Caco-2 (cell line): ENCODE measurements around the gene SMIM29. TPM values are rescaled to one million over a fixed set of nuclear protein-coding genes. Genes with fewer than 3 reads are reported as not detected.
A peak's percentile ranks its signal among the peaks of the same experiment; 100 is the strongest.

Experiments
- BruUV-seq: library from RNA; stranded (reverse); fragments of 400-500 nt; replicated peaks from 2 replicates; lab custom pipeline; 2021; lab: Mats Ljungman, UMichigan
- CTCF ChIA-PET: fragments of 300-600 bp; sonication (Branson Sonifier 250); formaldehyde crosslinking; loops from one replicate; lab custom pipeline; 2022; ENCODE audit warnings: antibody characterized with exemption; lab: Charles Lee
- POLR2A ChIA-PET: fragments of 300-600 bp; sonication (Branson Sonifier 250); formaldehyde crosslinking; loops from one replicate; lab custom pipeline; 2022; ENCODE audit warnings: antibody characterized with exemption; lab: Charles Lee
- DNase-seq, 2 experiments: peaks; one replicate each; pipeline versions ENCODE4 v3.0.0 to v3.0.0-alpha.2; 2020 to 2022
- H3K27me3 ChIP-seq: replicated peaks from 2 replicates; pipeline ENCODE4 v1.6.0; 2011; ENCODE audit warnings: low read length; ENCODE audit not compliant: control insufficient read depth, insufficient read depth
- H3K36me3 ChIP-seq: 2 replicates; pipeline ENCODE4 v1.5.1; 2011; ENCODE audit warnings: low read length; ENCODE audit not compliant: control insufficient read depth, insufficient read depth
- H3K4me1 ChIP-seq: fragments of 250-450 bp; sonication (Bioruptor Pico); 2 replicates; pipeline ENCODE4 v1.5.1; 2020; ENCODE audit warnings: mild to moderate bottlenecking
- H3K4me3 ChIP-seq: 2 replicates; pipeline ENCODE4 v1.5.1; 2011; ENCODE audit warnings: low read depth, mild to moderate bottlenecking, control low read depth, low read length
- H3K9me3 ChIP-seq: fragments of 250-450 bp; sonication (Bioruptor Pico); 2 replicates; pipeline ENCODE4 v1.5.1; 2020; ENCODE audit warnings: mild to moderate bottlenecking, moderate library complexity
- H3K27ac Mint-ChIP-seq: one replicate; pipeline ENCODE4 v1.8.0; 2022; ENCODE audit warnings: mixed read lengths; ENCODE audit not compliant: unreplicated experiment
- H3K27me3 Mint-ChIP-seq: one replicate; pipeline ENCODE4 v1.8.0; 2022; ENCODE audit warnings: mixed read lengths; ENCODE audit not compliant: insufficient read depth, unreplicated experiment
- H3K36me3 Mint-ChIP-seq: one replicate; pipeline ENCODE4 v1.8.0; 2022; ENCODE audit warnings: mild to moderate bottlenecking, mixed read lengths; ENCODE audit not compliant: insufficient read depth, unreplicated experiment
- H3K4me1 Mint-ChIP-seq: one replicate; pipeline ENCODE4 v1.8.0; 2022; ENCODE audit warnings: low read depth, mixed read lengths; ENCODE audit not compliant: unreplicated experiment
- H3K4me3 Mint-ChIP-seq: one replicate; pipeline ENCODE4 v1.8.0; 2022; ENCODE audit warnings: mild to moderate bottlenecking, moderate library complexity, mixed read lengths; ENCODE audit not compliant: unreplicated experiment
- H3K9me3 Mint-ChIP-seq: one replicate; pipeline ENCODE4 v1.8.0; 2022; ENCODE audit warnings: mixed read lengths; ENCODE audit not compliant: unreplicated experiment
- intact Hi-C: fragments of 100-400 bp; cut with micrococcal nuclease; formaldehyde crosslinking; loops from one replicate; pipeline ENCODE4 v1.10.0; 2022; ENCODE audit not compliant: unreplicated experiment
- total RNA-seq: library from RNA; stranded (reverse); gene quantifications from 2 replicates; pipeline ENCODE4 v1.2.3, GENCODE V29; 2022
- TF ChIP-seq, protein P1 (sequence below), 2 experiments: fragments of 200-600 bp in 1 of 2; IDR thresholded peaks; 1 replicate in 1 of 2; 2 replicates in 1 of 2; pipeline versions ENCODE4 v1.5.1 to v1.8.0; 2011 to 2022; ENCODE audit warnings: antibody characterized with exemption in 1 of 2, control low read depth in 1 of 2, inconsistent platforms in 1 of 2, low read depth in 1 of 2, low read length in 1 of 2, mild to moderate bottlenecking in 1 of 2, moderate library complexity in 1 of 2; ENCODE audit not compliant: insufficient read depth in 1 of 2, severe bottlenecking in 1 of 2, unreplicated experiment in 1 of 2

SMIM29 gene
- total RNA-seq, 1 experiment from 2014 or later = 16.0 TPM

- no peaks in the 10 kb centered on the region for H3K9me3 Mint-ChIP-seq
- Histone ChIP-seq H3K4me1 (peaks cover 33% of the 10 kb centered on the region), H3K36me3 (no peaks in the 10 kb centered on the region; the same call in 1 of the 2 replicates), H3K27me3 (no peaks in the 10 kb centered on the region), H3K4me3 (no peak overlapping the region), H3K9me3 (no peaks in the 10 kb centered on the region)
- H3K4me1 Mint-ChIP-seq = no peaks in the 10 kb centered on the region
- no peak overlapping the region for H3K4me3 Mint-ChIP-seq
- intact Hi-C loops = loop anchor here (10.0 kb wide), 1 partner anchor 364 kb away; no protein-coding TSS in a partner anchor
- POLR2A ChIA-PET = no interaction called here
- peaks cover 46% of the 10 kb centered on the region for H3K36me3 Mint-ChIP-seq
- H3K27ac Mint-ChIP-seq = no peak overlapping the region
- DNase-seq = no peak
- TF ChIP-seq, protein P1, sequence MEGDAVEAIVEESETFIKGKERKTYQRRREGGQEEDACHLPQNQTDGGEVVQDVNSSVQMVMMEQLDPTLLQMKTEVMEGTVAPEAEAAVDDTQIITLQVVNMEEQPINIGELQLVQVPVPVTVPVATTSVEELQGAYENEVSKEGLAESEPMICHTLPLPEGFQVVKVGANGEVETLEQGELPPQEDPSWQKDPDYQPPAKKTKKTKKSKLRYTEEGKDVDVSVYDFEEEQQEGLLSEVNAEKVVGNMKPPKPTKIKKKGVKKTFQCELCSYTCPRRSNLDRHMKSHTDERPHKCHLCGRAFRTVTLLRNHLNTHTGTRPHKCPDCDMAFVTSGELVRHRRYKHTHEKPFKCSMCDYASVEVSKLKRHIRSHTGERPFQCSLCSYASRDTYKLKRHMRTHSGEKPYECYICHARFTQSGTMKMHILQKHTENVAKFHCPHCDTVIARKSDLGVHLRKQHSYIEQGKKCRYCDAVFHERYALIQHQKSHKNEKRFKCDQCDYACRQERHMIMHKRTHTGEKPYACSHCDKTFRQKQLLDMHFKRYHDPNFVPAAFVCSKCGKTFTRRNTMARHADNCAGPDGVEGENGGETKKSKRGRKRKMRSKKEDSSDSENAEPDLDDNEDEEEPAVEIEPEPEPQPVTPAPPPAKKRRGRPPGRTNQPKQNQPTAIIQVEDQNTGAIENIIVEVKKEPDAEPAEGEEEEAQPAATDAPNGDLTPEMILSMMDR (IDR thresholded peaks at IDR 0.05; ENCODE audit: insufficient read depth in 1 of 2, low read depth in 1 of 2, low read length in 1 of 2, severe bottlenecking in 1 of 2, unreplicated experiment in 1 of 2) = no peak
- H3K27me3 Mint-ChIP-seq = no peaks in the 10 kb centered on the region
- no TSS peak for BruUV-seq
- CTCF ChIA-PET = interaction anchor here (0.5 kb wide), 2 partner anchors 80 to 175 kb away, joined by 3 read pairs; no protein-coding TSS in a partner anchor
Measured at GRCh38 chr6:34240329-34241248, 8.2 kb downstream of the SMIM29 start.

DNA sequence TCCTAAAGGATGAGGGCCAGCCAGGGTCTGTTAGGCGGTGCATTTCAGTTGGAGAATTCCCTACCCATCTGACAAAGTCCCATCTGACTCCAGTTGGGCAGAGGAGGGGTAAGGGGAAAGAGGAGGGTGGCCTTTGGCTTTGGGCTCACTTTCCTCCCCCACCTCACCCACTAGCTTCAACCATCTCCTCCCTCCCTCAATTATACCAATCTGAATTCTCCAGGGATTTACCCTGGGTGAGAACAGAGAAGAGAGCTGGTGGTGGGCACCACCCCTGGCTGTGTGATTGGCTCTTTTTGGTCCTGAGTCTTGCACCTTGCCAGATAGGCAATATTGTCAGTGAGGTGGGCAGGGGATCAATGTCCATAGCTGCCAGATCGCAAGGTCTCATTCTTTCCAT, 8.9 kb downstream of the SMIM29 start:
- TF ChIP-seq, protein P1 (IDR thresholded peaks at IDR 0.05; ENCODE audit: insufficient read depth in 1 of 2, low read depth in 1 of 2, low read length in 1 of 2, severe bottlenecking in 1 of 2, unreplicated experiment in 1 of 2) = no peak
- POLR2A ChIA-PET = no interaction called here
- no peaks in the 10 kb centered on the region; the same call in 1 of the 2 replicates for H3K36me3 ChIP-seq
- H3K27me3 ChIP-seq = no peaks in the 10 kb centered on the region
- no peaks in the 10 kb centered on the region for H3K9me3 ChIP-seq
- CTCF ChIA-PET = interaction anchor here (0.5 kb wide), 1 partner anchor 79 kb away, joined by 3 read pairs; no protein-coding TSS in a partner anchor
- Mint-ChIP-seq H3K9me3 (no peaks in the 10 kb centered on the region), H3K4me1 (no peaks in the 10 kb centered on the region), H3K27ac (no peak overlapping the region), H3K27me3 (no peaks in the 10 kb centered on the region), H3K36me3 (peaks cover 39% of the 10 kb centered on the region), H3K4me3 (no peak overlapping the region)
- BruUV-seq = no TSS peak
- DNase-seq = no peak
- H3K4me1 ChIP-seq = peaks cover 33% of the 10 kb centered on the region
- no peak overlapping the region for H3K4me3 ChIP-seq
- intact Hi-C loops = loop anchor here (10.0 kb wide), 1 partner anchor 365 kb away; no protein-coding TSS in a partner anchor

- H3K27me3 Mint-ChIP-seq = no peaks in the 10 kb centered on the region
- H3K4me1 Mint-ChIP-seq = no peaks in the 10 kb centered on the region
- H3K36me3 Mint-ChIP-seq = peaks cover 35% of the 10 kb centered on the region
- ChIA-PET POLR2A (no interaction called here), CTCF (no interaction called here)
- H3K4me3 Mint-ChIP-seq = peak overlapping the region; percentile 71
- DNase-seq = no peak
- no peaks in the 10 kb centered on the region for H3K9me3 Mint-ChIP-seq
- intact Hi-C loops = no loop called here
- peaks cover 33% of the 10 kb centered on the region for H3K4me1 ChIP-seq
- H3K27ac Mint-ChIP-seq = no peak overlapping the region
- BruUV-seq = TSS peak; percentile 32
- H3K9me3 ChIP-seq = no peaks in the 10 kb centered on the region
- TF ChIP-seq, protein P1 (IDR thresholded peaks at IDR 0.05; ENCODE audit: insufficient read depth in 1 of 2, low read depth in 1 of 2, low read length in 1 of 2, severe bottlenecking in 1 of 2, unreplicated experiment in 1 of 2) = no peak
- no peak overlapping the region for H3K4me3 ChIP-seq
- H3K36me3 ChIP-seq = no peaks in the 10 kb centered on the region; the same call in 1 of the 2 replicates
- H3K27me3 ChIP-seq = no peaks in the 10 kb centered on the region
Measured at GRCh38 chr6:34239500-34239825, 9.3 kb downstream of the SMIM29 start.
